Stimulated activated CD4-positive, alpha-beta T cell treated with anti-CD3 and anti-CD28 coated beads, TNF-alpha, amount 100 ng/mL, for 1 hour (primary cell): ENCODE measurements around the gene APOL1.
A peak's percentile ranks its signal among the peaks of the same experiment; 100 is the strongest.
"Not testable (repeated sequence)": the region's sequence is repeated elsewhere in the genome, so short reads cannot be mapped to it uniquely, and the experiment has no call there.

Experiments
- DNase-seq, 3 donors: peaks; one replicate each; pipeline ENCODE4 v3.0.0-alpha.2; 2020; ENCODE audit warnings: low read depth in 3 of 3, low spot score in 1 of 3

Gene APOL1

GRCh38 chr22:36252754-36253522, at the start of gene APOL1:
Gene APOL1 (plus strand): TSS chr22:36253133. CDS start chr22:36254956, 1,823 bp downstream.
- DNase-seq: peak in 1 of 3 donors; percentile 14

DNA sequence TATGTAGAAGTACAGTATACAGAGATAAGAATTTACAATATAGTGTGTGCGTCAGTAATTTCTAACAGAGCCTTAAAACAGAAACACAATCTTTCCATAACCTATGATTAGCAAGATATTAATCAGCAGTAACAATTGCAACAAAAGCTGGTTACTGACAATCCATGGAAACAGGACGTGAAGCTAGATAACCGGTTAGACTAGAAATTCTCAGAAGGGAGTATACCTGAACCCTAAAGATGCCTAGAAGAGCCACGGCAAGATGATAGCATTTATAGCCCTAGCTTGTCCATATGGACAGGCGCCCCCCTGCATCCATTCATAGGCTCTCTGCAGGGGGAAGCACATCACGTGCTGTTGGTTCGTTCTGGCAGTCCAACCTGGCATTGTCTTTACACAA, 49.5 kb upstream of the APOL1 start:
- DNase-seq: not testable (repeated sequence)

GRCh38 chr22:36204001-36204631, 48.8 kb upstream of the APOL1 start:
- no peak for DNase-seq

GRCh38 chr22:36204632-36205015, 48.3 kb upstream of the APOL1 start:
- no peak for DNase-seq

GRCh38 chr22:36205573-36205972, 47.4 kb upstream of the APOL1 start:
- DNase-seq: not testable (repeated sequence)

GRCh38 chr22:36206255-36206654, 46.7 kb upstream of the APOL1 start:
- no peak for DNase-seq

DNA sequence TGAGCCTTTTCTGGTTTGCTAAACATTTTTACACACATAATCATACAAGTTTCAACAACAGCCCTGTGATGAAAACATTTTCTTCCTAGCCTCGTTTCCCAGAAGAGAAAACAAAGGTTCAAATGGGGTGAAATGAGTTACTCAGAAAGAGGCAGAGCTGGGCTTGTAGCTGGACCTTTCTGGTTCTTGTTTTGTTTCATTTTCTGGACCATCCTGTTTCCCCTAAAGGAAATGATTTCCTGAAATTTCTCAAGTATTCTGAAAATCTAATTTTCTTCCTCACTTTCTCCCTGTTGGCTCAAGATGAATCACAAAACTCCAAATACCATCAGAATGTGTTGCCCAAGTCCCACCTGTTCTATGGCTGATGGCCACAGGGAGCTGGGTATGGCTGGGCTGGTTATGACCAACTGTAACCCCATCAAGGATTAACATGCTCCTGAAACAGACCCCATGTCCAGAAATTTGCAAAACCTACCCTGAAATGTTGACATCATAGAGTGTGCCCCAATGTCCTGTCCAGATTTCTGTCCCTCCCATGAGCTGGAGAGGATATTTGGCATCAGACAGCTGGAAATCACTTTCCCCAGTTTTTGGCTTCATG, 44.7 kb upstream of the APOL1 start:
- no peak for DNase-seq

DNA sequence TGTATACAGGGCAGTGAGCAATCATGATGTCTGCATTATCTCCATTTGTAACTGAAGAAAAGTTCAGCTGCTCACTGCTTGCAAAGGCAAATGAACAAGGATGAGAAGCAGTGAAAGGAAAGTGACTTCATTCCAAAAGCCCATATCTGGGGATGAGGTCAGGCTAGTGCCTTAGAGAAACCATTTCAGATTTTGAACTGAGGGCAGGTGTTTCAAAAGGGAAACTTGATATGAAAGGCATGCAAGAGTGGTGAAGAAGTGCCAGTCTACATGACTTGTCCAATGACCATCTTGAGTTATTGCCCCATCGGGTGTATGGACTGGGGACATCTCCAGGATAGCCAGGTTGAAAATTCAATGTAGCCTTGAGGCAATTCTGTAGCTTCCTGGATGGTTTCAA, 44.0 kb upstream of the APOL1 start:
- DNase-seq: no peak

GRCh38 chr22:36209488-36209908, 43.4 kb upstream of the APOL1 start:
- not testable (repeated sequence) for DNase-seq

DNA sequence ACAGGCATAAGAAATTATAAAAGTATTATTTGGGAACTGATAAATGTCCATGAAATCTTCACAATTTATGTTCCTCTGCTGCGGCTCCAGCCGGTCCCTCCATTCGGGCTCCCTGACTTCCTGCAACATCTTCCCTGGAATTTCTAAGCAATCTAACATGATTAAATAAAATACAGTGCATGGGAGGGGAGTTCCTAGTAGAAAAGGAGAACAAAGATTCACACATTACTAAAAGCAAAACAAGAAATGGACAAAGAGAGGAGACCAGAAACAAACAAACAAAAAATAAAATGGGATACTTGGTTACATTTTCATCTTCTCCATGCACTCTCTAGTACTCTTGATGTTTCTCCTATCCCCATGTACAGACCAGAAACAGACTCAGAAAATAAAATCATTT, 42.7 kb upstream of the APOL1 start:
- DNase-seq: no peak

- DNase-seq: no peak
These were observed 41.6 kb upstream of the APOL1 start for GRCh38 chr22:36211237-36211861.

GRCh38 chr22:36212901-36213300, 40.0 kb upstream of the APOL1 start:
- no peak for DNase-seq

GRCh38 chr22:36213586-36213985, 39.3 kb upstream of the APOL1 start:
- DNase-seq: no peak

- DNase-seq: no peak
These were observed 37.0 kb upstream of the APOL1 start for GRCh38 chr22:36215981-36216380.

GRCh38 chr22:36218648-36219193, 34.2 kb upstream of the APOL1 start:
- DNase-seq: no peak

DNA sequence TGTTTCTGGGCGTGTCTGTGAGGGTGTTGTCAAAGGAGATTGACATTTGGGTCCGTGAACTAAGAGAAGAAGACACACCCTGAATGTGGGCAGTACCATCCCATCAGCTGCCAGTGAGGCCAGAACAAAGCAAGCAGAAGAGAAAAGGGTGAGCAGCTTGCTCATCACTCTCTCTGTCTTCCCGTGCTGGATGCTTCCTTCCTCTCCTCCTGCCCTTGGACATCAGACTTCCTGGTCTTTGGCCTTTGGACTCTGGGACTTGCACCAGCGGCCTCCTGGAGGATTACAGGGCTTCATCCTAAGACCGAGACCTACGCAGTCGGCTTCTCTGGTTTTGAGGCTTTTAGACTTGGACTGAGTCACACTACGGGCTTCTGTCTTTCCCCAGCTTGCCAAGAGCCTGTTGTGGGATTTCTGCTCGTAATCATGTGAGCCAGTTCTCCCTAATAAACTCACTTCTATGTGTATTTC, 32.4 kb upstream of the APOL1 start:
- DNase-seq: no peak

GRCh38 chr22:36221799-36222751, 30.9 kb upstream of the APOL1 start:
- peak in 1 of 3 donors; percentile 21 for DNase-seq

DNA sequence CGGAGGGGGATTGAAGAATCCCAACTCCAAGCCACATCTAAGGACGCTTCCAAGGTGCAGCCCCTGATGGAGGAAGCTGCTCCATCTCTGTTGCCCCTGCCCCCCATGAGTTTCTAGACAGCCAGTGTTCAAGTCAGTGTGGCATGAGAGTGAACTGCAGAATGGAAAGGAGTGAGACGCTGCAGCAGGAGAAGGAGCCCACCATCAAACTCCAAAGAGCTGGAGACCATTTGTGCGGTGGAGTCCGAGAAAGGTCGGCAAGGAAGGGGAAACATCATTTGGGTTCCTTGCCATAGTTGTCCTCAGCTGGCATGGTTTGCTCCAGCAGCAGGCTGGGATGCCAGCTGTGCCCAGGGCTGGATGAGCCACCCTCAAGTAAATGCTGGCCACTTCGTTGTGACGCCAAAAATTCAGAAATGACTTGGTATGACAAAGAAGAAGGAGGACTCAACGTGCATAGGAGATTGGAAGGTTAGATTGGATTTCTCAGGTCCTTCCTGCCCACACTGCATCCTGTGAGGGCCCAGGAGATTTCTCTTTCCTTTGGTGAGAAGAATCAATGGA, 30.0 kb upstream of the APOL1 start:
- DNase-seq: no peak

DNA sequence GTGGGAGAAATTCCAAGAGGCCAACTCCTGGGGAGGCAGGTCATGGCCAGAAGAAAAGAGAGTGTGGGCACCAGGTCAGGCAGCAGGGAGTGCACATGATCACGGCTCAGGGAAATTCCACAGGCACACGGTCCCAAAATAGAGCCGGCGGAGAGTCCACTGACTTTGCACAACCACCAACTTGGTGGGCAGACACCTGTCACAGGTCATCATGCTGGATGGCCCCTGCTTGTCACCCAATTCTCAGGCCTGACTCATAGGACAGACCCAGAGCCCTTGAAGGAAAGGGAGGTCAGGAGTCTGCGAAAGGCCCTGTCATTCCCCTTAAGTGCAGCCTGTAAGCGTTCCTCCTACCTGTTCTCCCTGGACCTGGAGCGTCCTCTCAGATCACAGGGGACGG, 29.4 kb upstream of the APOL1 start:
- DNase-seq: no peak

DNA sequence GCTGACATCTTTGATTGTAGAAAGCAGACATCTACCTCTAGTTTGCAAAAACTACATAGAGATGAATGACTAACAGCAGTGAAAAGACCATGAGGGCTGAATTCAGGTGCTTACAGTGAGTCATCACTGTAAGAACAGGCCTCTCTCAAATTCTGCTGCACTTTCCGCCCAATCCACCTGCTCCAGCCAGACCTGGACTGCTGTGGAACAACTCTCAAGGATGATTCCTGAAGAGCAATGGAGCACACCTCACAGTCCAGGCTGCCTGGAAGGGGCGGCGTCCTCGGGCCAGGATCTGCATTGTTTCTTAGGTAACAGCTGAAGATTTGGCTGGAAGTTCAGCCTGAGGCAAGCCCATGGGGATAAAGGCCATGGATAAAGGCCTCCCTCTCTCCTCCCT, 28.7 kb upstream of the APOL1 start:
- no peak for DNase-seq
